ENCODE measurements around the gene SLC1A2. TPM values are rescaled to one million over a fixed set of nuclear protein-coding genes. Genes with fewer than 3 reads are reported as not detected.

SLC1A2 gene
- total and polyA plus RNA-seq, 2 donors (not counting 3 experiments of a cell fraction or from before 2014, with no cell fraction given) = not detected

DNA sequence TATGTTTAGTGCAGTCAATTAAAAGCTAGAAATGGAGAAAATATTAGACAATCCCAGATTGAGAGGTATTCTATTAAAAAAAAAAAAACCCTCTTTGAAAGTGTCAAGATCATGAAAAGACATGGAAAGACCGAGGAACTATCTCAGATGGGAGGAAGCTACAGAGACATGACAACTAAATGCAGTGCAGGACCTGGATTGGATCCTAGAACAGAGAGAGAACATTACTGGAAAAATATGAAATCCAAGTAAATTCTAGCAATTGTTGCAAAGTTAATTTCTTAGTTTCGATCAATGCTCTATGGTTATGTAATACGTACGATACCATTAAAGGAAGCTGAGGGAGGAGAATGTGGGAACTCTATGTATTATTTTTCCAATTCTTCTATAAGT, 43.2 kb downstream of the SLC1A2 start:
- Histone ChIP-seq H3K9me3 (replicated peaks; ENCODE audit: control insufficient read depth, insufficient read depth, low read length) (no peaks in the 10 kb centered on the region), H3K27ac (ENCODE audit: insufficient read depth, low read depth, low read length) (no peak overlapping the region), H2AFZ (ENCODE audit: low read depth, low read length) (no peak overlapping the region), H3K9me1 (replicated peaks; ENCODE audit: control insufficient read depth, extremely low read depth, insufficient read depth, low read length) (no peaks in the 10 kb centered on the region), H3K4me2 (ENCODE audit: insufficient read depth, low read length) (no peak overlapping the region), H3K27me3 (ENCODE audit: control insufficient read depth in 2 of 2, insufficient read depth in 2 of 2, low read length in 2 of 2) (peaks cover 0 to 15% of the 10 kb centered on the region in 2 experiments), H3K4me3 (replicated peaks in 1 of 3; ENCODE audit: insufficient read depth in 1 of 3, low read depth in 1 of 3, low read length in 3 of 3) (no peak overlapping the region), H3K4me1 (ENCODE audit: control insufficient read depth, extremely low read depth, insufficient read depth, low read length) (no peaks in the 10 kb centered on the region), H3K79me2 (ENCODE audit: control insufficient read depth, insufficient read depth, low read length) (no peaks in the 10 kb centered on the region), H3K9ac (replicated peaks; ENCODE audit: extremely low read depth, insufficient read depth, low read length) (no peak overlapping the region), H3K36me3 (ENCODE audit: control insufficient read depth in 2 of 2, extremely low read depth in 1 of 2, insufficient read depth in 2 of 2, low read length in 2 of 2) (no peaks in the 10 kb centered on the region), H4K20me1 (replicated peaks; ENCODE audit: control insufficient read depth, extremely low read depth, insufficient read depth, low read length) (no peaks in the 10 kb centered on the region)
- dilution Hi-C loops (cut with MboI; ENCODE audit: extremely low pct_ligation_motif_present, low sequenced_read_pairs) (no loop called here), intact Hi-C loops (cut with micrococcal nuclease) (no loop called here)
- CTCF ChIA-PET = interaction anchor here (1.0 to 1.9 kb wide), 2 partner anchors 12 to 66 kb away, joined by 3 to 4 read pairs; no protein-coding TSS in a partner anchor
- DNase-seq (ENCODE audit: low read depth, low spot score) (no peak), FAIRE-seq (no peak)
- POLR2A ChIA-PET = no interaction called here
- TF ChIP-seq JUN (IDR thresholded peaks at IDR 0.05; ENCODE audit: borderline replicate concordance, insufficient read depth, insufficient read length, low read depth) (no peak), POLR2AphosphoS5 (IDR thresholded peaks at IDR 0.05; ENCODE audit: insufficient read depth, low read depth, low read length) (no peak), EZH2 (IDR thresholded peaks at IDR 0.05; ENCODE audit: borderline replicate concordance, low read depth, low read length, severe bottlenecking) (no peak), MYC (IDR thresholded peaks at IDR 0.05; ENCODE audit: low read depth, low read length) (no peak), POLR2A (IDR thresholded peaks at IDR 0.05; ENCODE audit: low read depth, low read length) (no peak), FOS (IDR thresholded peaks at IDR 0.05; ENCODE audit: borderline replicate concordance, insufficient read depth, low read length) (no peak), GATA2 (IDR thresholded peaks at IDR 0.05; ENCODE audit: insufficient read depth, insufficient read length, low read depth, low read length) (no peak)
- TF ChIP-seq, protein P1, sequence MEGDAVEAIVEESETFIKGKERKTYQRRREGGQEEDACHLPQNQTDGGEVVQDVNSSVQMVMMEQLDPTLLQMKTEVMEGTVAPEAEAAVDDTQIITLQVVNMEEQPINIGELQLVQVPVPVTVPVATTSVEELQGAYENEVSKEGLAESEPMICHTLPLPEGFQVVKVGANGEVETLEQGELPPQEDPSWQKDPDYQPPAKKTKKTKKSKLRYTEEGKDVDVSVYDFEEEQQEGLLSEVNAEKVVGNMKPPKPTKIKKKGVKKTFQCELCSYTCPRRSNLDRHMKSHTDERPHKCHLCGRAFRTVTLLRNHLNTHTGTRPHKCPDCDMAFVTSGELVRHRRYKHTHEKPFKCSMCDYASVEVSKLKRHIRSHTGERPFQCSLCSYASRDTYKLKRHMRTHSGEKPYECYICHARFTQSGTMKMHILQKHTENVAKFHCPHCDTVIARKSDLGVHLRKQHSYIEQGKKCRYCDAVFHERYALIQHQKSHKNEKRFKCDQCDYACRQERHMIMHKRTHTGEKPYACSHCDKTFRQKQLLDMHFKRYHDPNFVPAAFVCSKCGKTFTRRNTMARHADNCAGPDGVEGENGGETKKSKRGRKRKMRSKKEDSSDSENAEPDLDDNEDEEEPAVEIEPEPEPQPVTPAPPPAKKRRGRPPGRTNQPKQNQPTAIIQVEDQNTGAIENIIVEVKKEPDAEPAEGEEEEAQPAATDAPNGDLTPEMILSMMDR (IDR thresholded peaks at IDR 0.05; ENCODE audit: extremely low read depth in 1 of 2, insufficient read depth in 1 of 2, low read depth in 1 of 2, low read length in 2 of 2) = no peak
- TF ChIP-seq, protein P2, sequence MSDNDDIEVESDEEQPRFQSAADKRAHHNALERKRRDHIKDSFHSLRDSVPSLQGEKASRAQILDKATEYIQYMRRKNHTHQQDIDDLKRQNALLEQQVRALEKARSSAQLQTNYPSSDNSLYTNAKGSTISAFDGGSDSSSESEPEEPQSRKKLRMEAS (IDR thresholded peaks at IDR 0.05; ENCODE audit: insufficient read depth, insufficient read length) = no peak
- BruUV-seq (replicated peaks) = no TSS peak

Measured in endothelial cell of umbilical vein (primary cell).